Activated CD4-positive, alpha-beta T cell treated with anti-CD3 and anti-CD28 coated beads, Interleukin-2, Interleukin-6, amounts not matched to agents 100 ng/mL and 50 ng/mL, durations not matched to agents 16 hours and 8 hours (primary cell): ENCODE measurements around the gene CAPN2.
A peak's percentile ranks its signal among the peaks of the same experiment; 100 is the strongest.

Experiments used
- DNase-seq: peaks from one replicate; pipeline ENCODE4 v3.0.0-alpha.2; 2020

The CAPN2 gene

GRCh38 chr1:223712194-223712849 is at the start of gene CAPN2:
Gene CAPN2 (plus strand): TSS chr1:223712539. CDS start chr1:223712641, 102 bp downstream.
- peak; percentile 76 for DNase-seq

DNA sequence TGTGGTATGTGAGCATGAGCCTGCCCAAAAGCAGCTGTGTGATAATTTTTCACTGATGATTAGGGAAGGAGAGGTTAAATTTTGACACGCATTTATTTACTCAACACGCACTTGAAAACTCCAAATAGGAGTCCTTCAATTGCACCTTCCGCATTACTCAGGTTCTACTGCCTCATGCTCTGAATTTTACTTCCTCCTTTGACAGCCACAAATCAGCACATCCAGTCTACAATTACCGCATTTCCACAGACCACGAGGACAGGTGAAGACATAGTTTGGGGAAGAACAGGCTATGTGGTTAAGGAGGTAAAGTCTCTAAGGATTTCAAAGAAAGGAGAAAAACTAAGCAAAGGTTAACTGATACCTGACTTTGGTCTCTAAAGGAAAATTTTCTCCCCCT is 49.4 kb upstream of the CAPN2 start:
- DNase-seq = no peak

DNA sequence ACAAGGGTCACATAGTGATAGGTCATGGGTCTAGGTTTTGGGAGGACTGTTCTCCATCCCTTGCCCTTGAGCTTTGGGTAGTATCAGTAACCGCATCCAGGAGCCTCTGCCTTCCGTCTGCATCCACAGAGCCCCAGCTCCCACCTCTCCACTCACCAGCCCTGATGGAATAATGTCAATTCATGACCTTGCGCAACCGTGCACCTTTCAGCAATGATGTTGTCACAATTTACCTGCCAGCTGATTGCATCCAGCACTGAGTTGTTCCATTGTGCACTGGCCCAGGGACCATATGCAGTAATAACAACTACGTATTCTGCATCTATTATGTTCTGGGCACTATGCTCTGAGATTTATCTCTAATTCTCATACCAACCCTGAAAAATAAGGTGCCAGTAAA is 48.2 kb upstream of the CAPN2 start:
- DNase-seq = no peak

GRCh38 chr1:223665592-223666312 is 46.6 kb upstream of the CAPN2 start, which contains the start of gene CAPN8:
Gene CAPN8 (minus strand): TSS chr1:223665701. CDS start chr1:223665646, 55 bp downstream.
- DNase-seq = no peak

DNA sequence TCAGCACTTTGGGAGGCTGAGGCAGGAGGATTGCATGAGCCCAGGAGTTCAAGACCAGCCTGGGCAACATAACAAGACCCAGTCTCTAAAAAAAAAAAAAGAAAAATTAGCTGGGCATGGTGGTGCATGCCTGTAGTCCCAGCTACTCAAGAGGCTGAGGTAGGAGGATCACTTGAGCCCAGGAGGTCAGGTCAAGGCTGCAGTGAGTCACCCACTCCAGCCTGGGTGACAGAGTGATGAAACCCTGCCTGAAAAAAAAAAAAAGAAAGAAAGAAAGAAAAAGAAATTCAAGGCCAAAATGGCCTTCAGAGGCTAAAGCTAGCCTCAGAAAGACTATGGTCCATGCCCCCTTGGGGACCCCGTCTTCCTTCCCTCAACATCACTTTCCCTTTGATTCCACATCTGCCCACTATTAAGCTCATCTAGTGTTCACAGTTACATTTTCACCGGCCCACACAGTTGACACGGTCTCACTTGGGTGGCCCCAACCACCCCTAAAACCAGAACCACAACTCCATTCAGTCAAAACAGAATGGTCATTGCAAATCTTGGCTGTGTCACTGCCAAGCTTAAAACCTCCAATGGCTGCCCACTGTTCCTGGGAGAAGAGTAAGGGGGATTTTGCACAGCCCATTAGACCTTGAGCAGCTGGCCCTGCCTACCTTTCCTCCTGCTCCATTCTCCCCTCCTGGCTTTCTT is 44.7 kb upstream of the CAPN2 start:
- no peak for DNase-seq

GRCh38 chr1:223669003-223669795 is 43.1 kb upstream of the CAPN2 start:
- DNase-seq = no peak

DNA sequence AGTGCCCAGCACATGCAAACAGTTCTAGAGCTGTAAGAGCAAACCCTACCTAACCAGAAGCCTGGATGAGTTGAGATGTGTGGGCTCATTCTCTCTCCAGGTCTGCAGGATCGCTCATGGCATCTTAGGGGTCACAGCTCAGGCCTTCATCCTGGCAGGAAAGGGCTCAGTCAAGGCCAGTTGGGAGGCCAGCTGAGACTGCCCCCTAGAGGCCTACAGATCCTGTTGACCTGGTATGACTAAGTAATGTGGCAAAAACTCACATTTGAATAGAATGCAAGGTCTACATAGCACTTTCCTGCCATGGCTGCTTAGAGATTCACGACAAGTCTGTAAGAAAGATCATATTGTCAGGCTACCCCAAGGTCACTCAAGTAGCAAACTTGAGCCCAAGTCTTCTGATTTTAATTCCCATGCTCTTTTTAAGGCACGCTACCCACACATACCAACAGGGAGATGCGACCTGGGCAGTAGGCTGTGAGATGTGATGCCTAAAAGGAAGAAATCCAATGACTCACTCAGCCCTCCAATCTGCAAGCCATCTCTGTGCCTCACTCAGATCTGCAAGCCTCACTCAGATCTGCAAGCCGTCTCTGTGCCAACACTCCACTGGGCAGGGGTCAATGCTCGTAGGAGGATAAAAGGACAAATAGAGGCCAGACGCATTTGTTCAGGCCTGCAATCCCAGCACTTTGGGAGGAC is 41.7 kb upstream of the CAPN2 start:
- peak; percentile 27 for DNase-seq

- DNase-seq = no peak
Measured at GRCh38 chr1:223674119-223674890, 38.0 kb upstream of the CAPN2 start.

- DNase-seq = no peak
Measured at GRCh38 chr1:223678841-223679240, 33.5 kb upstream of the CAPN2 start.

DNA sequence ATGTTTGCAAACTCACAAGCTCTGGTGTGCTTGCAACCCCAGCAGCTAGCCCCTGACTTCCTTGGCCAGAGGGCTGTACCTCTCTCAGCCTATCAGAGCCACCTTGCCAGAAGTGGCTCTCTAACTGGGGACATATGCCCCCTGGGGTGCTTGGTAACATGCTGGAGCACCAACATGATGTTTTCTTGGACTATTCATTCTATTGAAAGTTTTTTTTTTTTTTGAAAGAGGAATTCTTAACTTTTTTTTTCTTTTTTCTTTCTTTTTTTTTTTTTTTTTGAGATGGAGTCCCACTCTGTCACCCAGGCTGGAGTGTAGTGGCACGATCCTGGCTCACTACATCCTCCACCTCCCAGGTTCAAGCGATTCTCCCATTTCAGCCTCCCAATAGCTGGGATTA is 32.2 kb upstream of the CAPN2 start:
- no peak for DNase-seq

DNA sequence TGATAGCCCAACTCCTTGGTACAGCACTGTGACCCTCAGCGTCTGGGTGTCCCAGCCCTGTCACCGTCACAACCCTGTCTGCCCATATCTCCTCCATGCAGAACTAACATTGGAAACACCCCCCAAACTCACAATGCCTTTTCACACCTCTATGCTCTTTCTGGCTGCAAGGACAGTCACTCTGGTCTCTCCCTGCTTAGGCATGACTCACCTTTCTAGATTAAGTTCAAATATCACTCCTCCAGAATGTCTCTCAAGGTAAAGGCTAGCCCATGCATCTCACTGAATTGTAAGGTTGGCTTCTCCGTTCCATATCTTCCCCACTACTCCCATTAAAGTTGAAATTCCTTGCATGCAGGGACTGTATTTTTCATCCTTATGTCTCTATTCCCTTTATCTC is 29.8 kb upstream of the CAPN2 start:
- no peak for DNase-seq

- DNase-seq = peak; percentile 47
Measured at GRCh38 chr1:223683586-223684487, 28.5 kb upstream of the CAPN2 start.

- DNase-seq = no peak
Measured at GRCh38 chr1:223684488-223684792, 27.9 kb upstream of the CAPN2 start.

DNA sequence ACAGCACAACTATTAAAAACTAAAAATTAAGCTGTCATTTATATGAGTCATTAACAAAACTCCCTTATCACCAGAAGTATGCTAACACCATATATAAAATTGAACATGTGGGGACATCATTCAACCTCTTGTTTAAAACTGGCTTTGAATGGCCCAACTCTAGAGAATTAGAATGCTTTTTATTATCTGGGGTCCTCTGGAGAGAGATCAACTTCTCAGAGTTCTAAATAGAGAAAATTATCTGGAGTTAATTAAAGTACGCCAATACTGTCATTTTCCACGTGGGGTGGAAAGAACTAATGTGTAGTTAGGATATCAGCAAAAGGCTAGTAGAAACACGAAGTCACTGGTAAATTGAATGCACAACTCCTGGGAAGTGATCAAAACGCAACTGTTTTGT is 21.2 kb upstream of the CAPN2 start:
- no peak for DNase-seq

DNA sequence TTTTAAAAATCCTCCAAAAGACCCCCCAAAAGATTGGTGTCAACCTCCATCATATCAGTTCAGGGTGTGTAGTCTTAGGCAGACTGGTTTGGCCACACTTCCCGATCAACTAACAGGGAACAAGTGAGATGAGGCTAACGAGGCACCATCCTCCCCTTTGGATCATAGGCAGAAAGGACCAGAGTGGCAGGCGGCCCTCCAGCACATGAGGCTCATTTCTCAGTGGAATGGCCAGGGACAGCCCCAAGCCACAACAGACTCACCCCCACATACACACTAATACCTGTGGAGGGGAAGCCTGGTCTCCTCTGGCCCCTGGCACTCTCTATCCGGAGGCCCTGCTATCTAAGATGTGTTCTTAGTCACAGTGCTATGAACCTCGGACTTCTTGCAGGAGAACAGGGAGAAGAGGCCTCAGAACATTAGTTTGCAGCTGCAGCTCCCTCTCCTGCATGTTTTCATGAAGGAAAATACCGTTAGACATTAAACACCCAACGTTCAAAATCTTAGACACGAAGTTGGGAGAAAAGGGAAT is 17.3 kb upstream of the CAPN2 start:
- no peak for DNase-seq

- DNase-seq = no peak
Measured at GRCh38 chr1:223695941-223696340, 16.4 kb upstream of the CAPN2 start.

DNA sequence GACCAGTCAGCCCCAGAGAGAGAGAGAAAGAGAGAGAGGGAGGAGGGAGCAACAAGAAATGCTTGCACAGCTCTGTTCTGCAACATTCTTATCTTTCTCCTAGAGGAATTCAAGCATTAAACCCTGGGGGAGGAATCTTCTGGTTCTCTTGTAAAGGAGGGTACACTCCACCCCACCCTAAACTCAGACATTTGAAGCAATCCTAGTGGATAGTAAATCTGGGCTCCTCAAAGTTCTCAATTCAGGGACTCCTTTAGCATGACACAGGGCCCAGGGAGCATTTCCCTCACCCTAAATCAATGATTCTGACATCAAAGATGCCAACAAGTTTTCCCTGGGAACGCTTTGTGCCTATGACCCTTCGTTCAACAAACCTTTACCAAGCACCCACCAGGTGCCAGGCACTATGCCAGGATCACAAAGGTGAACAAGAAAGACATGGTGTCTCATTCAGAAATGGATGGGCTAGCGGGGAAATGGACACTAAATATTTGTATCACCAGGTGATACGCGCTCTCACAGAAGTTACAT is 11.9 kb upstream of the CAPN2 start:
- no peak for DNase-seq

- peak; percentile 62 for DNase-seq
Measured at GRCh38 chr1:223700942-223701637, 11.2 kb upstream of the CAPN2 start.
